ENCODE results near the gene SMR3B.

SMR3B gene

DNA sequence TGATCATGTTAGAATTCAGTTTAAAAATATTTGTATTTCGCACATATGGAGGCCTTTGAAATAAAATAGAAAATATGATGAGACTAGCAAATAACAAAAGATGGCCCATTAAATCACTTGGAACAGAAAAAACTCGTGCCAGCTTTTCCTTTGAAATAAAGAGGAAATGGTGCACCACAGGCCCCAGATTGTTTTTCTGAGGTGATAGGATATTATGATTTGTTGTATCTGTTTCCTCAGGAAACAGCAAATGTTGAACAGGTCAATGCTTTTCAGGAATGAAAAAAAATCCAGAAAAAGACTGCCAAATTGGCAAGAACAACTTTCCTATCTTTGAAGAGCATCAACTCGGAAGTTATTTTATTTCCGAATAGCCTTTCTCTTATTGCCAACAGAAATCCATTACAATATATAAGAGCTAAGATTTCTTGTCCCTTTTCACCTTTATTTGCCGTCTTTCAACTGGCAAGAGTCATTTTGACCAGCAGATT is at the start of gene SMR3B:
SMR3B (plus strand) TSS at position 441 of the 491 bp plus-strand sequence. CDS start 1,380 bp downstream, outside the sequence.
- DNase-seq = no peak

- DNase-seq = no peak
These were observed 48.2 kb upstream of the SMR3B start, which contains the start of gene CABS1 for GRCh38 chr4:70334681-70335080. TSS of gene CABS1 (plus strand) at chr4:70334981. CDS start at chr4:70335040, 59 bp downstream.

GRCh38 chr4:70336043-70336442 is 46.9 kb upstream of the SMR3B start:
- DNase-seq = no peak

DNA sequence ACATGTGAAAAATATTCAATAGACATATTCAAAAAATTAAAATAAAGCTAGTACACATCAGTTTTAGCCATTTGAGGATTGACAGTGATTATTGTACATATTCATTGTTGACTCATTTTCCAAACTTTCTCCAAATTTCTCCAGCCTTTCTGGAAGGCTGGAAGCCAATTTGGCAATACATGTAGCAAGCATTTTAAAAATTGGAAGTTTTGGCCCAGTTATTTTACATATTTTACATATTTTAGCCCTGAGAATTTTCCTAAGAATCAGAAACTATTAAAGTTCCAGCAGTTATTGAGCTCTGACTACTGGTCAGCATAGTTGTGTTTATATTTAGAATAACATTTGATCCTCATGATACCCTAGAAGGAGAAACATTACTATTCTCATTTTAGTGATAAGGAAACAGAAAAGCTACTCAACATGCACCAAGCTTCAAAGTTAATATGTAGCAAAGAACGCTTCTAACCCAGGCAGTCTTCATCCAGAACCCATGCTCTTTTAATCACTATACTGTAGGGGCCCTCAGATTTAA is 45.0 kb upstream of the SMR3B start:
- no peak for DNase-seq

DNA sequence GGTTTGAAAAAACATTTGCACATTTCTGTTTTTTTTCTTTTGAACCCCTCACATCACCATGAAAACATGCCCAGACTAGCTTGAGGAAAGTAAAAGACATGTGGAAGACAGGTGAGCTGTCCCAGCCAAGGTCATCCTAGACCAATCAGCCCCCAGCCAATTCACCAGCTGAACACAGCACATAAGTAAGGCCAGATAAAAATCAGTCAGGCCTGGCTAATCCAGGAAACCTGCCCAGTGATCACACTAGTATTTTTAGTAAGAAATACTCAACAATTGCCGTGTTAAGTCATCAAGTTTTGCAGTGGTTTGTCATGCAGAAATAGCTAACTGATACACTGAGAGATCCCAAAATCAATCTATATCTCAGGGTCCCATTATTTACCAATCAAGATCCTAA is 26.7 kb upstream of the SMR3B start:
- no peak for DNase-seq

DNA sequence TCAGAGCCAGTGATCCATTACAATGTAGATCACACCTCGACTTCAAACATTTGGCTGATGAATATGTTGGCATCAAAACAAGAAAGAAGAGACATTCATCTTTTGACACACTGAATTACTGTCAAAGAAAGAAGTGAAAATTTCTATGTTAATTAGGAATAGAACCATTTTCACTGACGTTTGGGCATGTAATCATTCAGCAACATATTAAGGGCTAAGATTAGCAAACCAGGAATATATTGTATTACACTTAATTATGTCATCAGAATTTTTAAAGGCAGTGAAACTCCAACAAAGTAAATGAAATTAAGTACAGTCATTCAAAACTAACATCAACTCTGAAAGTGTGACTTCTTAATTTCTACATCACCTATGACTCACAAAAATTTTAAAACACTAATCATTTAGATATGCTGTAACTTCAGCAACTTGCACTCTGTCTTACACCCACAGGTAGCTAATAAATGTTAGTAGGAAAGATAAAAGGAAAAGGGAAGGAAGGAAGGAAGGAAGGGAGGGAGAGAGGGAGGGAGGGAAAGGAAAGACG is 23.7 kb upstream of the SMR3B start:
- DNase-seq = no peak

DNA sequence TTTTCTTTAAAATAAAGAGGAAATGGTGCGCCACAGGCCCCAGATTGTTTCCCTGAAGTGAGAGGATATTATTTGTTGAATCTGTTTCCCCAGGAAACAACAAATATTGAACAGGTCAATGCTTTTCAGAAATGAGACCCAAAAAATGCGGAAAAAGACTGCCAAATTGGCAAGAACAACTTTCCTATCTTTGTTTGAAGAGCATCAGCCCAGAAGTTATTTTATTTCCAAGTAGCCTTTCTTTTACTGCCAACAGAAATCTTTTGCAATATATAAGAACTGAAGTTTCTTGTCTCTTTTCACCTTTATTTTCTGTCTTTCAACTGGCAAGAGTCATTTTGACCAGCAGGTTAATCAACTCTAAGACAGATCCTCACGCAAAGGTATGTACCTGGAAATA is 22.5 kb upstream of the SMR3B start, which contains the start of gene SMR3A:
SMR3A (plus strand) TSS at position 301 of the 400 bp plus-strand sequence. CDS start 1,356 bp downstream, outside the sequence.
- DNase-seq = no peak

DNA sequence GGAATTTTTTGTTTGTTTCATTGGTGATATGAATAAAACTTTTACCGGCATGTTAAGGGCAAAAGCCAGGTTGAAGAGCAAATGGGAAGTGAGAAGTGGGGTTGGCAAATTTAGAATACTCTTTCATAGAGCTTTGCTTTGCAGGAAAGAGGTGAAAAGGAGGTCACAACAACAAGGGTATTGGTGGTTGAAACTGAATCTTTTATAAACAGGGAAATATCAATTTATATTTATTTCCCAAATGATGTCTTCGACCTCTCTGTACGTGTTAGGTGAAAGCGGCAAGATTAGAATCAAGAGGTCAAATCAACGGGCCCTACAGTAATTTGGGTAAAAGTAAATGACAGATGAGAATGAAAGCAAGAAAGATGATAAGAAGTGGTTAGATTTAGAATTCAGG is 18.9 kb upstream of the SMR3B start:
- no peak for DNase-seq

GRCh38 chr4:70365479-70365878 is 17.5 kb upstream of the SMR3B start:
- no peak for DNase-seq

DNA sequence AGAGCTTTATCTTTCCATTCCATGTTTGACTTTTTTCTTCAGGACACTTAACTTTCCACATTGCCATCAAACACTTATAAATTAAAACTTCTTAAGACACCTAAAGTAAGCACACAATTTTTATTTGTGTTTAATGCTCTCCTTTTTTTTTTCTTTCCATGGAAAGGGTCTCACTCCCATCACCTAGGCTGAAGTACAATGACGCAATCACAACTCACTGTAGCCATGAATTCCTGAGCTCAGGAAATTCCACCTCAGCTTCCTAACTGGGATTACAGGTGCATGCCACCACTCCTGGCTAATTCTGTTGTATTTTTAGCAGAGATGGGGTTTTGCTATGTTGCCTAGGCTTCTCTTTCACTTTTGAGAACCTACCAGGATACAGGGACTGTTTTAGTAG is 15.1 kb upstream of the SMR3B start:
- no peak for DNase-seq

GRCh38 chr4:70371987-70372386 is 10.9 kb upstream of the SMR3B start:
- no peak for DNase-seq

- DNase-seq = no peak
These were observed 10.2 kb upstream of the SMR3B start for GRCh38 chr4:70372760-70373159.

GRCh38 chr4:70380578-70380977 is 2.4 kb upstream of the SMR3B start:
- no peak for DNase-seq

GRCh38 chr4:70392057-70392776 is 9.3 kb downstream of the SMR3B start:
- no peak for DNase-seq

DNA sequence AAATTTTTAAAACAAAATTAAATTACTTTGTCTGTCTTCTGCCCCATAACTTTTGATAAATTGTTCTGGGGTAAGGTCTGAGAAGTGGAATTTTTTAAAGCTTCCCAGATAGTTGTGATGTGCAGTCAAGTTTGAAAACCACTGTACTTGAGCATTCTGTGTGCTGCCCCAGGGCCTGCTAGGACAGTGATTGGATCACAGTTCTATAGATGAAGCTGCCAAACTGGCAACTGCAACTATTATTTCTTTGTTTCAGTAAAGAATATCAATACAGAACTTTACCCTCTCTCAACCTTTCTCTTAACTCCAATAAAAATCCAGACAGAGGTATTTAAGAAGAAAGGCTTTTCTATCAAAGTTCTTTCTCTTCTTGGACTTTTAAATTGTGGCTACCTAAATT is 14.6 kb downstream of the SMR3B start, which contains the start of gene OPRPN:
OPRPN (plus strand) TSS at position 361 of the 400 bp plus-strand sequence. CDS start 1,346 bp downstream, outside the sequence.
- no peak for DNase-seq

- DNase-seq = no peak
These were observed 16.4 kb downstream of the SMR3B start for GRCh38 chr4:70399319-70399718.

DNA sequence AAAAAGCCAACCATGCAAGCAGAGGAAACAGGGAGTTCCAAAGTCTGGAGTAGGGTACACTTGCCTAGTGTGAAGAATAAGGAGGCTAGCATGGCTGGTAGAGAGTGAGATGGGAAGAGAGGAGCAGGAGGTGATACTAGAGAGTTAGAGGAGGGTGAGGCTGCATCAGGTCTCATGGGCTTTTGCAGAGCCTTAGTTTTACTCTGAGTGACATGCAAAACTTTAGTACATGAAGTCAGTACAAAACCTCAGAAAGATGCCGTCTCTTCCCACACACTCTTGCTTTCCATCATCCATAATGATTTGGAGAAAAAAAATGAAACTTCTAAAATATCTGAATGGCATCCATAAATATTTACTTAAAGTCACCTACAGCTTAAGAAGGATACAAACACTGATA is 19.8 kb downstream of the SMR3B start:
- no peak for DNase-seq

GRCh38 chr4:70405765-70406164 is 22.8 kb downstream of the SMR3B start:
- DNase-seq = no peak

- DNase-seq = no peak
These were observed 42.4 kb downstream of the SMR3B start for GRCh38 chr4:70425306-70425705.

DNA sequence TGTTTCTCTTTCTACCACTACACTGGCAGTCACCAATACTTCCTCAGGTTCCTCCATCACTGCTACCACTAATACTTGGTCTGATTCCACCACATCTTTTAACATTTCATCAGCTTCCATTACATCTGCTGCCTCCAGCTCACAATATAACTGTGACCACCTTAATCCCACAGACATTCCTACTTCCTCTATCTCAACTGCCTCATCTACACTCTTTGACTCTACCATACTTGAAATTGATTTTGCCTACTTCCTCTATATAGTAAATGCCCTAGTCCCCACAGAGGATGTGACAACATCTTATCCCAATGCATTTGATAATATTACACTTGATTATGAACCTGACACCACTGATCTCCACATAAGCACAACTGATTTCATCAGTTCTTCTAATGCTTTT is 43.9 kb downstream of the SMR3B start:
- DNase-seq = no peak

DNA sequence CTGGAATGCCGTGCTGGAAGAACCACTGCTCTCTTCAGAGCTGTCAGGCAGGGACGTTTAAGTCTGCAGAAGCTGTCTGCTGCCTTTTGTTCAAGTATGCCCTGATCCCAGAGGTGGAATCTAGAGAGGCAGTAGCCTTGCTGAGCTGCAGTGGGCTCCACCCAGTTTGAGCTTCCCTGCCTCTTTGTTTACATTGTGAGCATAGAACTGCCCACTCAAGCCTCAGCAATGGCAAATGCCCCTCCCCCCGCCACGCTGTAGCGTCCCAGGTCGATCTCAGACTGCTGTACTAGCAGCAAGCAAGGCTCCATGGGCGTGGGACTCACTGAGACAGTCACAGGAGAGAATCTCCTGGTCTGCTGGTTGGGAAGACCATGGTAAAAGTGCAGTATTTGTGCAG is 54.3 kb downstream of the SMR3B start:
- DNase-seq = no peak
